ENCODE data around the gene PRR16. TPM values are rescaled to one million over a fixed set of nuclear protein-coding genes. Genes with fewer than 3 reads are reported as not detected.

Gene PRR16
- total and polyA plus RNA-seq, 8 donors: 4.9 to 13.4 (median 11.4) TPM

- Histone ChIP-seq H3K4me3 (no peak overlapping the region), H3K27ac (no peak overlapping the region), H3K27me3 (no peaks in the 10 kb centered on the region), H3K36me3 (no peaks in the 10 kb centered on the region), H3K4me1 (no peaks in the 10 kb centered on the region), H3K9me3 (peaks cover 0 to 2% of the 10 kb centered on the region in 2 donors)
- ATAC-seq (no peak), DNase-seq (no peak)
- intact Hi-C loops (cut with DNase I): no loop called here
- TF ChIP-seq CTCF (IDR thresholded peaks at IDR 0.05): no peak
Measured at GRCh38 chr5:120533581-120533980, 69.5 kb downstream of the PRR16 start.

- intact Hi-C loops (cut with DNase I): no loop called here
- TF ChIP-seq CTCF (IDR thresholded peaks at IDR 0.05): no peak
- peaks cover 0 to 2% of the 10 kb centered on the region in 2 donors for H3K9me3 ChIP-seq
Measured at GRCh38 chr5:120535900-120536299, 71.8 kb downstream of the PRR16 start.

GRCh38 chr5:120538149-120538548 lies 74.0 kb downstream of the PRR16 start:
- DNase-seq: no peak
- H3K4me3 ChIP-seq: no peak overlapping the region
- no peak overlapping the region for H3K27ac ChIP-seq
- no peak for TF ChIP-seq CTCF (IDR thresholded peaks at IDR 0.05)
- intact Hi-C loops (cut with DNase I): no loop called here
- no peaks in the 10 kb centered on the region for H3K4me1 ChIP-seq
- ATAC-seq: no peak
- H3K36me3 ChIP-seq: no peaks in the 10 kb centered on the region
- H3K27me3 ChIP-seq: no peaks in the 10 kb centered on the region
- peaks cover 0 to 2% of the 10 kb centered on the region in 2 donors for H3K9me3 ChIP-seq

More at GRCh38 chr5:120535900-120536299, 71.8 kb downstream of the PRR16 start:
- no peaks in the 10 kb centered on the region for H3K27me3 ChIP-seq
- ATAC-seq (no peak), DNase-seq (no peak)
- no peak overlapping the region for H3K27ac ChIP-seq
- H3K4me3 ChIP-seq: no peak overlapping the region
- H3K36me3 ChIP-seq: no peaks in the 10 kb centered on the region
- H3K4me1 ChIP-seq: no peaks in the 10 kb centered on the region

- ATAC-seq (no peak), DNase-seq (no peak)
- no peak overlapping the region for H3K4me3 ChIP-seq
- H3K27ac ChIP-seq: no peak overlapping the region
- no peaks in the 10 kb centered on the region for H3K4me1 ChIP-seq
- H3K9me3 ChIP-seq: peaks cover 0 to 2% of the 10 kb centered on the region in 2 donors
- intact Hi-C loops (cut with DNase I): no loop called here
- H3K36me3 ChIP-seq: no peaks in the 10 kb centered on the region
- H3K27me3 ChIP-seq: no peaks in the 10 kb centered on the region
- no peak for TF ChIP-seq CTCF (IDR thresholded peaks at IDR 0.05)
Measured at GRCh38 chr5:120538644-120539043, 74.5 kb downstream of the PRR16 start.

GRCh38 chr5:120539471-120539870 lies 75.4 kb downstream of the PRR16 start:
- ATAC-seq: no peak
- Histone ChIP-seq H3K36me3 (no peaks in the 10 kb centered on the region), H3K27ac (no peak overlapping the region), H3K4me1 (no peaks in the 10 kb centered on the region), H3K4me3 (no peak overlapping the region), H3K27me3 (no peaks in the 10 kb centered on the region), H3K9me3 (peaks cover 0 to 2% of the 10 kb centered on the region in 2 donors)
- intact Hi-C loops (cut with DNase I): no loop called here
- TF ChIP-seq CTCF (IDR thresholded peaks at IDR 0.05): no peak
- DNase-seq: no peak

All from left lung (tissue), 10 donors.